SK-N-MC (cell line): ENCODE measurements around the gene C2orf78.

ENCODE experiments used
- EZH2 ChIP-seq: fragments of 200-600 bp; sonication (generic); IDR thresholded peaks from one replicate; pipeline ENCODE4 v1.6.1; 2017; ENCODE audit warnings: antibody characterized with exemption
- FOXP2 ChIP-seq: optimal IDR thresholded peaks from 2 replicates; pipeline ENCODE3; 2011; ENCODE audit warnings: mild to moderate bottlenecking, moderate library complexity; ENCODE audit not compliant: insufficient read depth; ENCODE audit errors: extremely low read length, control extremely low read depth
- POLR2AphosphoS5 ChIP-seq: IDR thresholded peaks from 2 replicates; pipeline ENCODE4 v1.6.1; 2012; ENCODE audit warnings: mild to moderate bottlenecking, low read depth, low read length, borderline replicate concordance

- no peak for TF ChIP-seq POLR2AphosphoS5
- TF ChIP-seq EZH2 = no peak
- no peak for TF ChIP-seq FOXP2
Measured at GRCh38 chr2:73776381-73776780, 7.6 kb upstream of the C2orf78 start.
